GM21390 (cell line): Measurements from ENCODE around the gene GGTA1.
"Not testable (repeated sequence)": the region's sequence is repeated elsewhere in the genome, so short reads cannot be mapped to it uniquely, and the experiment has no call there.

ENCODE experiments used
- ATAC-seq: cut with Tn5 transposase; IDR thresholded peaks from one replicate; pipeline ENCODE4 v1.9.1; 2021; ENCODE audit not compliant: unreplicated experiment

Gene GGTA1

DNA sequence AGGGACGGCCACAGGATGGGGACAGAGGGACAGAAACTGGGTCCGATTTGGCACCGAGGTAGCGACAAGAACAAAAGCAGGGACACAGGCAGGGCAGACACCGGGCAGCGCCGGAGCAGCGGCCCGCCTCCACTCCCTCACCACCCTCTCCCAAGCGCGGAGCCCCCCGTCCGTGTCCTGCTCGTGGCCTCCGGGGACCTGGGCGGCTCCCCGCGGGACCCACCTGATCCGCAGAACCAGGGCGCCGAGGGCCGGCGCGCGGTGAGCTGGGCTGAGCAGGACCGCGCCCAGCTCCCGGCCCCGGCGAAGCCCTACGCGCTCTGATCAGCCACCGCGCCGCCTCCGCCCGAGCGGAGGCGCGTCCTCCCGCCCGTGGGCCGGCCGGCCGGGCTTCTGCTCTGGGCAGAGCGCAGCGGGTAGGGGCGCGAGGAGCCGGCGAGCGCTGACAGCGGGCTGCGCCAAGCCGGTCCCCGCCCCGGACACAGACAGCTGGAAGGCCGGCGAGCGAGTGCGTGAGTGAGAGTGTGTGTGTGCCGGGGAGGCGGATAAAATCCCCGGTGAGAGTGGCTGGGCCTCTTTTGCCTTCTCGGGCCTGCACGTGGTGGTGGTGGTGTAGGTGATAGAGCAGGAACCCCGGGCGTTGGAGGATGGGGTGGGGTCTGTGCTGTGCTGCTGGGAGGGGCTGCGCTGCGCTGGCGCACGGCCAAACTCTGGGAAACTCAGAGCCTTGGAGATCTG, at the start of gene GGTA1:
TSS of gene GGTA1 (minus strand) at position 418 of the 738 bp plus-strand sequence. CDS start 31,922 bp downstream, outside the sequence.
- no peak for ATAC-seq

DNA sequence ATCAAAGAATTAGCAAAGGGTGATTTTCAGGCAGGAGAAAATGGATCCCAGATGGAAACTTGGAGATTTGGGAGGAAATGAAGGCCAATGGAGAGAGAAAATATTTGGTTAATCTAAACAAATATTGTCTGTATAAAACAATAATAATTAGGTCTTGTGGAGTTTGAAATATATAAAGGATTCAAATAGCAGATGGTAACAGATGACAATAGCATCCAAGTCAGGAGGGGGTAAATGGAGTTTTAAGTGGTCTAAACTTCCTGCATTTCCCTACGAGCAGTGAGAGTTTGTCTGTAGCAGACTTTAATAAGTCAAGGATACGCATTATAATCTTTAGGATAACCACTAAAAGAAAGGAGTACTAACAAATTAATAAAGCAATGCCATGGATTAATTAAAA, 49.0 kb upstream of the GGTA1 start:
- no peak for ATAC-seq

DNA sequence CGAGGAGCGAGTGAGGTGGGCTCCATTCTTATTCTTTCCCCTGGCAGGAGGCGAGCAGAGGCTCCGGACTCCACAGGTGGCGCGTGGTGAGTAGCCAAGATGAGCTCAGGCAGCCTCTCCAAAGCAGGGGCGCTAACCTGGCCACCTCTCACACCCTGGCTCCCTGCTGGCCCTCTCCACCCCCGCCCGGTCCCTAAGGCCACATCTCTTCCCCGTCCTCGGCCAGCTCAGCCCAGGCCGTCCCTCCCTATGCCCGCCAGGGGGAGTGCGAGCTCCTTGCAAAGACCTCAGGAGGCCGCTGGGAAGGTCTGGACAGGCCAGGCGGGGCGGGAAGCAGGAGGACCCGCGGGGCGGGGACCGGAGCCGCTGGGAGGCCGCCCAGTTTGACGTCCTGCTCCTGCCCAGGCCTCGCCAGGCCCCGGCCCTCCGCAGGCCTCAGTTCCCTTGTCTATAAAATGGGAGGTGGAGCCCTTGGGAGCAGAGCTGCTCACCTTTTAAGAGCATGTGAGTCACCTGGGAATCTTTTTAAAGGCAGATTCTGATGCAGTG, 46.3 kb upstream of the GGTA1 start:
- no peak for ATAC-seq

DNA sequence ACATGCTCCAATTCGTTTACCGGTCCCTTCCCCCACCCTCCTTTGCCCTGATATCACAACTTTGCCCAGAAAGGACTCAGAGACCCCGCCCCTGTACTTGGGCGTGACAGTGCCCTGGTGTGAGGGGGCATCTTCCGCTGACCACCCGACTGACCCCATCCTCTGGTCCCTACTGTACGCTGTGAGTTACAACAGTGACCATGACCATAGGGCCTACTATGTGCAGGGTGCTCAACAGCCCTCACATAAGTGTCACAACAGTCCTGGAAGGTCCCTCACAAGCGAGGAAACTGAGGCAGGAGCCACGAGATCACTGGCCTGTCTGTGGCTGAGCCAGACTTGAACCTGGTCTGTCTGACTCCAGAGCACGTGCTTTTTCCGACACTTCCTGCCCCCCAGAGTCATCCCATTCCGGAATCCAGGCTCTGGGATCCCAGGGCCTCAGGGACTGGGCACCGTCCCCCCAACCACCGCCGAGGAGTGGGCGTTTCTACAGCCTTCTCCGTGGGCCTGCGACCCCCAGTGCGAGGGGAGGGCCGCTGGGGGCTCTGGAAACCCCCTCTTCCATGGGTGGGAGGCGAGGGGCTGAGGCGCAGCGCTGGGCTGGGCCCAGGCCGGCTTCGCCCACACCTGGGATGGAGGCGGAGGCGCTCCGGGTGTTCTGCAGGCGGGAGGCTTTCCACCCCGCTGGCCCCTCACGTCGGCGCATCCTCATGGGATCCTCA, 45.7 kb upstream of the GGTA1 start:
- no peak for ATAC-seq

DNA sequence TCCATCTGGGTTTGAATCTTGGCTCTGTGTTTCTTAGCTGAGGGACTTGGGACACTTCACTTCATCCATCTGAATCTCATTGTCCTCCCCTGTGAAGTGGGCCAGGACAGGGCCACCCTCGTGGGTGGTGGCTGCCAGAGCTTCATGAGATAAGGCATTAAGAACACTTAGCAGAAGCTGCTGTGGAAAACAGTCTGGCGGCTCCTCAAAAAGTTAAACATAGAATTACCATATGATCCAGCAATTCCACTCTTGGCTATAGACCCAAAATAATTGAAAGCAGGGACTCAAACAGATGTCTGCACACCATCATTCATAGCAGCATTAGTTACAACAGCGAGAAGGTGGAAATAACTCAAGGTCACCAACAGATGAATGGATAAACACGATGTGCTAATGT, 42.4 kb upstream of the GGTA1 start:
- ATAC-seq: no peak

DNA sequence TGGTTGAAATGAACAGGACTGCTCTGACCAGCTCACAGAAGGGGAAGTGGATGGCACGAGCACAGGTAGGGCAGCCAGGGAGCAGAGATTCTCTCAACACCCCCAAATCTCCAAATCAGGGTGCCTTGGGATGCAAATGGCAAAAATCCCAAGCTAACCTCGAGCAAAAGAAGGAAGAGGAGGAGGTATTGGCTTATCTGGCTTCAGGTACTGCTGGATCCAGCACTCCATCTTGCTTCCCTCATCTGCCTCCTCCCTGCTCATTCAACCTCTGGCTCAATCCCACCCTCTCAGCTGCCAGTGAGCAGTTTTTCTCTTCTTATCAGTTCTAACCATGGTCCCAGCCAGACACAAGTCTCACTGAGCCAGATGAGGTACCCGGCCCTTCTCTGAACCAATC, 41.6 kb upstream of the GGTA1 start:
- no peak for ATAC-seq

DNA sequence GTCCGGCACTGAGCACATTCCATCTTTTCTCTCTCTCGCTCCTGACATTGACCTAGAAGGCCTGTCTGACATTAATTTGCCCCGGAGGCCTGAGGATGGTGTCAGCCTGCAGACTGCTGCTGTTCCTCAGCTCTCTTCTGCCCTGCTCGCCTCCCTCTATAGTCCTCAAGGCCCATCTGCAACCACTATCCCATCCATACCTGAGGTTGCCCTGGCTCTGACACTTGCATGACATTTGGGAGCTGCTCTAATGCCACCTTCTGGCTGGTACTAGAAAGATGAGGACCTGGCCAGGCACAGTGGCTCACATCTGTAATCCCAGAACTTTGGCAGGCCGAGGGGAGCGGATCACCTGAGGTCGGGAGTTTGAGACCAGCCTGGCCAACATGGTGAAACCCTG, 38.6 kb upstream of the GGTA1 start:
- ATAC-seq: no peak

DNA sequence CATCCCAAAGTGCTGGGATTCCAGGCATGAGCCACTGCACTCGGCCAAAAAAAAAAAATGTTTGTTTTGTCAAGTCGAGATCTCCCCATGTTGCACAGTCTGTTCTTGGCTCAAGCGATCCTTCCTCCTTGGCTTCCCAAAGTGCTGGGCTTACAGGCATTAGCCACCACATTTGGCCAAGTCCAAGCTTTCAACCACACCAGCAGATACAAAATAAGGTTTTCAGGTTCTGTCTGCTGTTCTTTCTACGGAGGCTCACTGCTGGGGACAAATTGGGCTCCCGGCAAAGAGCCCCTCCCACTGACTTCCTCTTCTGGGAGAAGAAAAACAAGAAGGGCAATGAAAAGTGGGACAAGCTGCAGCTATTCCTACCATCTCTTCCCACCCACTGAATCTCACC, 37.6 kb upstream of the GGTA1 start:
- no peak for ATAC-seq

DNA sequence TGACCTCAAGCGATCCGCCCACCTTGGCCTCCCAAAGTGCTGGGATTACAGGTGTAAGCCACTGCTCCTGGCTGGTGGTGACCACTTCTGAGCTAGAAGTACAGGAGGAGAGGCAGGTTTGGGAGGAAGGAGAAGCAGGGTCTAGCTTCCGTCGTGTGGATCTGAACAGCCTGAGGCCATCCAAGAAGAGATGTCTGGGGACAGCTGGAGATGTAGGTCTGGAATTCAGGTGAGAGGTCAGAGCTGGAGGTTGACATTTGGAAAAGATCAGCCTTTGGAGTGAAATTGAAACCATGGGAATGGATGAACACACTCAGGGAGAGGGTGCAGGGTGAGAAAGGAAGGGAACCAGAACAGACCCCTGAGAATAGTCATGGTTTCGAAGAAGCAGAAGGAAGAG, 33.2 kb upstream of the GGTA1 start:
- ATAC-seq: no peak

DNA sequence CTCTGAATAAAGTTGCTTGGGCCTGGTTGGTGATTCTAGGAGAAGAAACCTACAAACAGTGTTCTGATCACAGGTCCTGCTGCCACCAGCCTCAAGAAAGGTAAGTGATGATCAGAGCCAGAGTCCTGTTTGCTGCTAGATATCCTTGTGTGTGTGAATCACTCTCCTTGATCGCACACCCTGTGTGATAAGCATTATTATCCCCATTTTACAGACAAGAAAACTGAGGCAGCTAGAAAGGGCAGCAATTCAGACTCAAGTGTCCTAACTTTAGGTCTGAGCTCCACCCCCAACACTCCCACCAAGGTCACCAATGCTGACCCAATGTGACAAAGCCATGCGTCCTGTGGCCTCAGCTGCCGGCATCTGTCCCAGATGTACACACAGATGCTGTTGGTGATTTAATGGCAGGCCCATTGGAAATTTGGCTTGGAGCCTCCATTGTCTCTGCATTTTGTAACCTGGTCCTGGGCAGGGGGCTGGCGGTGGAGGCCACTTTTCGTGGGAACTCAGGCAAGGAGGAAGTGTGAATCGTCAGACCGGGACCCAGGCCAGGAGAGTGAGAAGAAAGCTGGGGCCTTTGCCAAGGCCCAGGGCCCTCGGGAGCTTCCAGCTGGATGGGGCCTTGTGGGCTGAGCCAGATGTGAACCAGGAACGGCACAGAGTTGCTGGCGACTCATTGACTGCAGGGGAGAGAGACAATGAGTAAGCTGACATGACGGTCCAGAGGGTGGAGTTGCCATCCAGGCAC, 29.8 kb upstream of the GGTA1 start:
- ATAC-seq: no peak

DNA sequence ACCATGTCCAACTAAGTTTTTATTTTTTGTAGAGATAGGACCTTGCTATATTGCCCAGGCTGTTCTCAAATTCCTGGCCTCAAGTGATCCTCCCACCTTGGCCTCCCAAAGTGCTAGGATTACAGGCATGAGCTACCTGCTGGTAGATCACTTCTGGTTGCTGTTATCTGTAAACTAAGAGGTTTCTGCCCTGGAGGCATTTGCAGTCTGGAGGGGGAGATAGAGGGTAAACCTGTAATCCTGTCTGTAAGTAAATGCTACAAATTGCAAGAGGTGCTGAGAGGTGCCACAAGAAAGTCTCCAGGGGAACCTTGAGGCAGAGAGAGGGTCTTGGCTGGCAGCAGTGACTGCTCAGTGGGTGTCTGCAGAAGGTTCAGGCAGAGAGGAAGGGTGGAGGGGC, 29.0 kb upstream of the GGTA1 start:
- ATAC-seq: no peak

DNA sequence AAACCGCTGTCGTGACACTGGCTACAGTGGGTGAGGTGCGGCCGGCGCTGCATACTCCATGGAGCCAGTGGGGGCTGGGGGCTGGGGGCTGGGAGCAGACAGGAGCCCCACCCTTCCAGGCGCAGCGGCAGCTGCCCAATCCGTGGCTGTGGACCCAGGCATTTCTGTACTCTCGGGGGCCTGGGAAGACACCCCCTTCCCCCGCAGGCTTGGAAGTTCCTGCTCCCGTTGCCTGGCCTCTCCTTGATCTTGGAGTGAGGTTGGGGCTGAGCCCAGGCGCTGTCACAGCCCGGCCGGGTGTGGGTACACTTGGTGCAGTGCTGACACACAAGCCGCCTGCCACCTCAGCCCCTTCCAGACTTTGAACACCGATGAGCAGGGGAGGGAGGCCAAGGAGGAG, 27.7 kb upstream of the GGTA1 start:
- ATAC-seq: no peak

DNA sequence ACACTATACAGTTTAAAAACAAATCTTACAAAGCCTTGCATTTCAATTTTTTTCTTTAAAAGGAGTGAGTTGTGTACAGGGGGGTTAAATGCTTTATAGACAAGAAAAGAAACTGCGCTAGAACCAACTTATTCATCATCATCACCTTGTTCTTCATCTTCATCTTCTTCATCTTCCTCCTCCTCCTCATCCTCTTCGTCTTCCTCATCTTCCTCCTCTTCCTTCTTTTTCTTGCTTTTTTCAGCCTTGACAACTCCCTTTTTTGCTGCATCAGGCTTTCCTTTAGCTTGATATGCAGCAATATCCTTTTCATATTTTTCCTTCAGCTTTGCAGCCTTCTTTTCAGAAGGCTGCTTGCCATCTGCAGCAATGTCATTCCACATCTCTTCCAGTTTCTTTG, 20.0 kb upstream of the GGTA1 start:
- not testable (repeated sequence) for ATAC-seq

DNA sequence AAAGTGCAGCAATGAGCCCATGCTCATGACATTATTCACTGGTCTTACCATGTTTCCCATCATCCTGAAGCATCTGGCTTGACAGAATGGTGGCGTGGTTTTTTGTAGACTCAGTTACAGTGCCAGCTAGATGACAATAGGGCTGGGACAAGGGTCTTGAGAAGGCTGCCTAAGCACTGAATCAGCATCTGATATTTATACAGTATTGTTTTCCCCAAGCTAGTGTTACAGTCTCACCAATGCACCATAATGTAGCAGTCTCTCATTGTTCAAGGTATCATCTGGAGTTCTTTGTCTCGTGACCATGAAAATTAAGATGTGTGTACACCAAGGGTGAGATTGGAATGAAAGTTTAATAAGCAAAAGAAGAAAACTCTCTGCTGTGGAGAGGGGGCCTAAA, 19.0 kb upstream of the GGTA1 start:
- no peak for ATAC-seq

DNA sequence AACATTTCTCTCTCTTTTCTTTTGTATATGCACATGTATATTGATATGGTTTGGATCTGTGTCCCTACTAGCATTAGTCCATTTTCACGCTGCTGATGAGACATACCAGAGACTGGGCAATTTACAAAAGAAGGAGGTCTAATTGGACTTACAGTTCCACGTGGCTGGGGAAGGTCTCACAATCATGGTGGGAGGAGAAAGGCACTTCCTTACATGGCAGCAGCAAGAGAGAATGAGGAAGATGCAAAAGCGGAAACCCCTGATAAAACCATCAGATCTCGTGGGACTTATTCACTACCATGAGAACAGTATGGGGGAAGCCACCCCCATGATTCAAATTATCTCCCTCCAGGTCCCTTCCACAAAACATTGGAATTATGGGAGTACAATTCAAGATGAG, 13.5 kb upstream of the GGTA1 start:
- not testable (repeated sequence) for ATAC-seq

DNA sequence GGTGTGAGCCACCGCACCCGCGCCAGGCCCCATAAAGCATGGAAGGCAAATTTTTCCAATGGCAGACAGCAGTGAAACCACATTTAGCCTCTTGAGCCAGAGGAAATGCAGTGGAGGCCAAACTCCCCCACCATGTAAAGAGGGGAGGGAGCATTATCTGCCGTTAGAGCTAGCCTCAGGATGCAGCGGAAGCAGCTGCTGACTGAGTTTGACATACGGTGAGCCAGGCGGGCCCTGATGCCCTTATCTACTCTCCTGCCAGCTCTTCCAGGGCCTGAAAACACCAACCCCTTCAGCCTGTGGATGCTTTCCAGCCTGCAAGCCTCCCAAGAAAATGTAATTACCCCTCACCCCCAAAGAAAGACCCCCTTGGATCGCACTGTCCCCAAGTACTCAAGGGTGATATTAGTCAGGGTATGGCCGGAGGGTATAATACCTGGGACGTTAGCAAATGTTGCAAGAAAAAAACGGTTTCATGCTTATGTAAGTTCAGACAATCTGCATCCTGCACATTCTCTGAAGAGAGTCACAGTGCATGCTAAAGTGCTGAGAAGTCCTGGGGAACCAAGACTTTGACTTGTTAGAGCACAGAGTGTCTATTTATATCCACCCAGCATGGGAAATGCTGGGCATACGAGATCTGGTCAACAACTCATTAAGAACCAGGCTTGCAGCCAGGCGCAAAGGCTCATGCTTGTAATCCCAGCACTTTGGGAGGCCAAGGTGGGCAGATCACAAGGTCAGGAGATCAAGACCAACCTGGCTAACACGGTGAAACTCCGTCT, 11.3 kb upstream of the GGTA1 start:
- no peak for ATAC-seq

DNA sequence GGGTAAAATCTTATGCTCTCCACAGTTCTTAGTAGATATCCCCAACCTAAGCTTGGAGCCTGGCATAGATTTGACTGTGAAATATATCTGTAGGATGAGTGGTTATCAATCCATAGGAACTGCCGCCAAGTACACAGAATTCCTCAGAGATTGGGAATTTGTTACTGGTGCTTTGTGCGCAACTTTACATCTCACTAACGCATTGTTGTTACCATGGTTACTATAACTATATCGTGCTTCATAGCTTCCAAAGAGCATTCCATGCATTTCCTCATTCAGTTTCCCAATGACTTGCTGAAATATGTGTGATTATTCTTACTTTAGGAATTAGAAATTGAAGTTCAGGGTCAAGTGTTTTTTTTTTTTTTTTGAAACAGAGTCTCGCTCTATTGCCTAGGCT, 9.5 kb upstream of the GGTA1 start:
- no peak for ATAC-seq

DNA sequence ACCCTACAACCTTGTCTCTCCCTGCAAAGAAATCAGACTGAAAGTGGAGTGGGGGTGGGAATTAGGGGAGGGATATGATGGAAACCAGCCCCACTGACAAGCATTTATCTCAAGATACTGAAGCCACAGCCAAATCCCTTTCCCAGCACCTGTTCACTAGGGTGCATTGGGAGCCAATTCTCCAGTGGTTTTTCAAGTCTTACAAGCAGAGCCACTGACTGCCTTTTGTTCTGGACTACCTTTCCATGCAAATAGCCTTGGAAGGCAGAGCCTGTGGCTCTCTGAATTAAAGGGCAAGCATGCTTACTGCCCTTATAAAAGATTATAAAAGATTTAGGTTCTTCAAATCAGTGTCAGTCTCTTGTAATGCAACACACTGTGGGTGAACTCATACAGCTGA, 8.8 kb upstream of the GGTA1 start:
- no peak for ATAC-seq

DNA sequence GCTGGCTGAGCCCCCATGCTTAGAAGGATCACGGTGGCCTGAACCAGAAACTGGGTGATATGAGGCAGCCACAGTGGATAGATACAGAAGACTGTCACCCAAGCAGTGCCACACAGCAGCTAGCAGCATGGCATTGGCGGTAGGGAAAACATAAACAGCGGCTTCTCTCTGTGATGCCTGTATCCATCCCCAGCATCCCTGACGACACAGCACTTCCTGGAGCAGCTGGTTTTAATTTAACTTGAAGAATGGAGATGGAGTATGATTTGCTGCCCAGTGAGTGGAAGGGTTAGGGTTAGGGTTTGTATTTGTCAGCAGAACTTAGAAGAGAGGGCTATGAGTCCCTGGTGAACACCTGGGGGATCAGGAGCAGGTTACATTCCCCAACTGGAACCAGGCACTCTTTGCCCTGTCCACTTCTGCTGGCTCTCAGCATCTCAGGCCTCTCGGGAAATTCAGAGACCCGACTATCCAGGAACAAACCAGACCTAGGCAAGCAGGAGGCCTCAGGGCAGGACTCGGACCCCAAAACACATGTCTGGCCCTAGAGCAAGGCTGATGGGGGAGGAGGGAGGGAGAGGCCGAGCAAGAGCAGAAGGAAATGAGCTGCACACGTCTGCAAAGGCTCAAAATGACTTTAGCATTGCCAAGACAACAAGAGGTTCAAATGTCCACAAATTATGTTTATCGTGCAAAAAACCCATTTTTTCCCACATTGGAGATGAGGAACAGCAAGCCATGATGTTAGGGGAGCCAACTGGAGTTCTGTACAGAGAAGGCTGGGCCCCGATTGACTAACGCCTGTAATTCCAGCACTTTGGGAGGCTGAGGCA, 6.5 kb upstream of the GGTA1 start:
- ATAC-seq: no peak

DNA sequence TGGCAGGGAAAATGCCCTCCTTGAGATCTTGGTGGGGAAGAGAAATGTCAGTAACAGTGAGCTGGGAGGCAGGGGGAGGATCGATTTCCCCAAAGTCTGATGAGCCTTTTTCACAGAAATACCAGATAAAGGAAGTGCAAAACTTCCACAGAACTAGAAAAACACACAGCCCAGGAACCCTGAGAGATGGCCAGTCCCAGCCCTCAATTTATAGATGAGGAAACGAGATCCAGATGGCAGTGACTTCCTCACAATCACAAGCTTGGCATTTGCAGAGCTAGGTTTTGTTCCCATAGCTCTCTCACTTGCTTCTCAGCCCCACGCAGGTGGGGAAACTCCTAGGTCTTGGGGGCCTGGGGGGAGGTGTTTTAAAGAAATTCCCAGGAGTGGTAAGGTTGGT, 3.8 kb upstream of the GGTA1 start:
- ATAC-seq: no peak
